Cardiac muscle cell (in vitro differentiated cells and primary cell): Measurements from ENCODE around the gene AVP. TPM values are rescaled to one million over a fixed set of nuclear protein-coding genes. Genes with fewer than 3 reads are reported as not detected.

Experiments used
- DNase-seq, 2 donors: peaks; one replicate each; pipeline versions ENCODE4 v3.0.0 to v3.0.0-alpha.2; 2010 to 2017; ENCODE audit warnings: low read depth in 1 of 2, low spot score in 1 of 2
- H3K27ac ChIP-seq: fragments of 200-600 bp; sonication (generic); 2 replicates; pipeline ENCODE4 v1.5.1; 2016
- H3K27me3 ChIP-seq: fragments of 200-600 bp; sonication (generic); 2 replicates; pipeline ENCODE4 v1.6.0; 2016; ENCODE audit warnings: control low read depth
- H3K36me3 ChIP-seq: fragments of 200-600 bp; sonication (generic); 2 replicates; pipeline ENCODE4 v1.5.1; 2016; ENCODE audit warnings: control low read depth
- H3K4me1 ChIP-seq: fragments of 200-600 bp; sonication (generic); 2 replicates; pipeline ENCODE4 v1.8.1; 2017; ENCODE audit warnings: low read depth, mild to moderate bottlenecking, mixed run types
- H3K4me3 ChIP-seq: fragments of 200-600 bp; sonication (generic); 2 replicates; pipeline ENCODE4 v1.5.1; 2016; ENCODE audit warnings: mild to moderate bottlenecking
- H3K9me3 ChIP-seq: fragments of 200-600 bp; sonication (generic); 2 replicates; pipeline ENCODE4 v1.5.1; 2017; ENCODE audit warnings: low read depth, mild to moderate bottlenecking, control low read depth
- CTCF ChIP-seq: IDR thresholded peaks from 2 replicates; pipeline ENCODE4 v1.5.1; 2012; ENCODE audit warnings: low read depth, mild to moderate bottlenecking, low read length
- polyA plus RNA-seq: library from polyadenylated mRNA; unstranded; fragments of >200 nt; fragmentation: Nextera tagmentation; extraction: Ambion mirVana; gene quantifications from 2 replicates; pipeline ENCODE4 v1.2.1, GENCODE V29; 2016
- total RNA-seq: library from RNA; depleted of rRNA; stranded (reverse); fragments of >200 nt; gene quantifications from 2 replicates; pipeline ENCODE4 v1.2.3, GENCODE V29; 2016

Gene AVP
- total and polyA plus RNA-seq, 2 experiments from 2014 or later = not detected

- TF ChIP-seq CTCF = no peak
- Histone ChIP-seq H3K9me3 (no peaks in the 10 kb centered on the region), H3K36me3 (no peaks in the 10 kb centered on the region), H3K27me3 (peaks cover 25% of the 10 kb centered on the region), H3K4me3 (no peak overlapping the region), H3K27ac (no peak overlapping the region), H3K4me1 (no peaks in the 10 kb centered on the region)
- peak in 1 of 2 donors; percentile 54 for DNase-seq
Measured at GRCh38 chr20:3092611-3093379, 8.3 kb upstream of the AVP start.

DNA sequence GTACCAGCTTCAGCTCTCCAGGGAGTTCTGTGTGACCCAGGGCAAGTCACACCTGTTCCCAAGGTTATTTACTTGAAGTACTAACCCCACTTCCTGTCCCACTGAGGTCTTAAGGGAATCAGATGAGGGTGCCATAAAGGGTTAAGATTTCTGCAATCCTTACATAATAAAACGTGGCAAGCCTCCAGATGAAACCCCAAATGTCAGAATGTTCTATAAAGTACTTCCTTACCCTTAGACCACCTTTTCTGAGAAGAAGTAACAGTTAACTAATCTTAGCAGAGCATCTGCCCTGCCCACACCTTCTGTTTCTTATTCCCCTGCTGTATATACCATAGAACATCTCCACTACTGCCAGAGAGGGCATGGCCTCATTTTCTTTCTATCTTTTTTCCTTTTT lies 6.0 kb upstream of the AVP start:
- peaks cover 25% of the 10 kb centered on the region for H3K27me3 ChIP-seq
- no peaks in the 10 kb centered on the region for H3K9me3 ChIP-seq
- no peaks in the 10 kb centered on the region for H3K36me3 ChIP-seq
- no peak overlapping the region for H3K27ac ChIP-seq
- DNase-seq = no peak
- no peak for TF ChIP-seq CTCF
- H3K4me1 ChIP-seq = no peaks in the 10 kb centered on the region
- H3K4me3 ChIP-seq = no peak overlapping the region

GRCh38 chr20:3088031-3088430 lies 3.5 kb upstream of the AVP start:
- Histone ChIP-seq H3K27ac (no peak overlapping the region), H3K4me3 (no peak overlapping the region), H3K27me3 (peaks cover 42% of the 10 kb centered on the region), H3K36me3 (no peaks in the 10 kb centered on the region), H3K4me1 (no peaks in the 10 kb centered on the region), H3K9me3 (no peaks in the 10 kb centered on the region)
- DNase-seq = no peak
- TF ChIP-seq CTCF = no peak

GRCh38 chr20:3085571-3086072 lies 1.1 kb upstream of the AVP start:
- Histone ChIP-seq H3K36me3 (no peaks in the 10 kb centered on the region), H3K27me3 (peaks cover 50% of the 10 kb centered on the region), H3K9me3 (no peaks in the 10 kb centered on the region), H3K27ac (no peak overlapping the region), H3K4me1 (no peaks in the 10 kb centered on the region), H3K4me3 (no peak overlapping the region)
- TF ChIP-seq CTCF = no peak
- DNase-seq = no peak

GRCh38 chr20:3084986-3085360 lies 449 bp upstream of the AVP start:
- Histone ChIP-seq H3K9me3 (no peaks in the 10 kb centered on the region), H3K4me3 (no peak overlapping the region), H3K27me3 (peaks cover 52% of the 10 kb centered on the region), H3K4me1 (no peaks in the 10 kb centered on the region), H3K27ac (no peak overlapping the region), H3K36me3 (no peaks in the 10 kb centered on the region)
- DNase-seq = no peak
- TF ChIP-seq CTCF = no peak
